NB4 (cell line): ENCODE measurements around the gene WDR86.

ENCODE experiments used
- DNase-seq: peaks from one replicate; pipeline ENCODE4 v3.0.0; 2010; ENCODE audit warnings: low read depth
- H3K4me3 ChIP-seq: one replicate; pipeline ENCODE4 v1.5.1; 2011; ENCODE audit warnings: mild to moderate bottlenecking, low read depth, low read length, moderate library complexity
- MYC ChIP-seq: IDR thresholded peaks from 2 replicates; pipeline ENCODE4 v1.6.1; 2011; ENCODE audit warnings: low read depth, low read length
- POLR2A ChIP-seq: IDR thresholded peaks from 2 replicates; pipeline ENCODE4 v1.6.1; 2011; ENCODE audit warnings: mild to moderate bottlenecking; ENCODE audit not compliant: insufficient read length; ENCODE audit errors: extremely low read depth
- TF ChIP-seq, protein P1 (sequence below): IDR thresholded peaks from one replicate; pipeline ENCODE4 v1.5.1; 2012; ENCODE audit warnings: low read depth, low read length
- TF ChIP-seq, protein P2 (sequence below): IDR thresholded peaks from 2 replicates; pipeline ENCODE4 v1.6.1; 2011; ENCODE audit warnings: low read depth, low read length

The WDR86 gene

GRCh38 chr7:151374726-151375125 is 35.1 kb downstream of the WDR86 start:
- TF ChIP-seq, protein P1, sequence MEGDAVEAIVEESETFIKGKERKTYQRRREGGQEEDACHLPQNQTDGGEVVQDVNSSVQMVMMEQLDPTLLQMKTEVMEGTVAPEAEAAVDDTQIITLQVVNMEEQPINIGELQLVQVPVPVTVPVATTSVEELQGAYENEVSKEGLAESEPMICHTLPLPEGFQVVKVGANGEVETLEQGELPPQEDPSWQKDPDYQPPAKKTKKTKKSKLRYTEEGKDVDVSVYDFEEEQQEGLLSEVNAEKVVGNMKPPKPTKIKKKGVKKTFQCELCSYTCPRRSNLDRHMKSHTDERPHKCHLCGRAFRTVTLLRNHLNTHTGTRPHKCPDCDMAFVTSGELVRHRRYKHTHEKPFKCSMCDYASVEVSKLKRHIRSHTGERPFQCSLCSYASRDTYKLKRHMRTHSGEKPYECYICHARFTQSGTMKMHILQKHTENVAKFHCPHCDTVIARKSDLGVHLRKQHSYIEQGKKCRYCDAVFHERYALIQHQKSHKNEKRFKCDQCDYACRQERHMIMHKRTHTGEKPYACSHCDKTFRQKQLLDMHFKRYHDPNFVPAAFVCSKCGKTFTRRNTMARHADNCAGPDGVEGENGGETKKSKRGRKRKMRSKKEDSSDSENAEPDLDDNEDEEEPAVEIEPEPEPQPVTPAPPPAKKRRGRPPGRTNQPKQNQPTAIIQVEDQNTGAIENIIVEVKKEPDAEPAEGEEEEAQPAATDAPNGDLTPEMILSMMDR: no peak
- TF ChIP-seq MYC (no peak), POLR2A (no peak)
- TF ChIP-seq, protein P2, sequence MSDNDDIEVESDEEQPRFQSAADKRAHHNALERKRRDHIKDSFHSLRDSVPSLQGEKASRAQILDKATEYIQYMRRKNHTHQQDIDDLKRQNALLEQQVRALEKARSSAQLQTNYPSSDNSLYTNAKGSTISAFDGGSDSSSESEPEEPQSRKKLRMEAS: no peak

DNA sequence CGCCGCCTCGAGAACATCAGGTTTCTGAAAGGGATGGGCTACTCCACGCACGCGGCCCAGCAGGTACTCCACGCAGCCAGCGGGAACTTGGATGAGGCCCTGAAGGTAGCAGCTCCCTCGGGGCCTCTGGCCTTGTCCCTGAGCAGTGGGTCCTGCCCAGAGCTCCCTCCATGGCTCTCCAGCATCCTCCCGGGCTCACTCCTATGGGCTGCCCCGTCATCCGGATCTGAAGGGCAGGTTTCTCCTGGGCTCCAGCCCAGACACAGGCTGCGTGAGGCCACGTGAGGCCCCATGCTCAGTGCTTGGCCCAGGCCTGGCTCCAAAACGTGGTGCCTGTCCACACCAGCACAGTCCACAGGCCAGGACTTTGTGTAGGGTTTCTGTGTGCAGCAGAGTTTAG is 35.7 kb downstream of the WDR86 start:
- no peak for DNase-seq
- TF ChIP-seq, protein P2: no peak
- TF ChIP-seq, protein P1: no peak
- TF ChIP-seq MYC: no peak
- TF ChIP-seq POLR2A: no peak
- H3K4me3 ChIP-seq: no peak overlapping the region

More at GRCh38 chr7:151374726-151375125, 35.1 kb downstream of the WDR86 start:
- no peak for DNase-seq
- H3K4me3 ChIP-seq: no peak overlapping the region

DNA sequence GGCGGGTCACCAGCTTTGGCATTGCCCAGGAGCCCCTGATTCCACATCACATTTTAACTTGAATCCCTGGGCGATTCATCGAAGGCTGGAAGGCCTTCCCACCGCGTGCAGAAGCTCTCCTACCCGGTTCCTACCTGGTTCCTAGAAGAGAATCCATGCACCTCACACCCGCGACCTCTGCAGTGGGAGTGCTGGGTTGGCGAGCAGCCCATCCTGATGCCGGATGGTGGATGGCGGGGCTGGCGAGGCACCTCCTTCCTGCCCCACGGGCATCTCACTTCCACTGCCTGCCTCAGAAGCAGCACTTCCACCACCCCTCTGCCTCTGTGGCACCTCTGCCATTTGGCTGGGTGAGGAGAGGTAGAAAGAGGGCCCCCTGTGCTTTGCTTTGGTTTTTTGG is 36.2 kb downstream of the WDR86 start:
- no peak for DNase-seq
- H3K4me3 ChIP-seq: no peak overlapping the region
- TF ChIP-seq, protein P1: no peak
- TF ChIP-seq MYC: no peak
- TF ChIP-seq, protein P2: no peak
- TF ChIP-seq POLR2A: no peak

GRCh38 chr7:151372612-151373265 is 37.1 kb downstream of the WDR86 start:
- TF ChIP-seq, protein P2: no peak
- H3K4me3 ChIP-seq: no peak overlapping the region
- no peak for DNase-seq

DNA sequence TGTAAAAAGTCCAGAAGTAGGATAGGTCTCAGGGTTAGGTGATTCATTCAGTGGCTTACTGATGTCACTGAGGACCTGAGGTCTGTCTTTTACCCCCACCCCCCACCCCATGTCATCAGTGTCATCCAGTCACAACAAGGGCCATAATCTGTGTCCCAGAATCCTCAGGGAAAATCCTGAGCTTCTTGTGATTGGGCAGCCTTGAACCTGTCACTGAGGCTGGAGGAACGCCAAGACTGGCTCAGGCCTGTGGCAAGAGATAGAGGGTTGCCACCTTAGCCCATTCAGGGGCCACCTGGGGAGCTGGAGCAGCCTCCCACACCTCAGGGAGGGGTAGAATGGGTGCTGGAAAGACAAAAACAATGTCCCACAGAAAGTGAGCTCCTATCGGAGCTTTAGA is 38.6 kb downstream of the WDR86 start:
- DNase-seq: no peak
- TF ChIP-seq, protein P2: no peak
- TF ChIP-seq, protein P1: no peak
- TF ChIP-seq POLR2A: no peak
- TF ChIP-seq MYC: no peak
- H3K4me3 ChIP-seq: no peak overlapping the region

DNA sequence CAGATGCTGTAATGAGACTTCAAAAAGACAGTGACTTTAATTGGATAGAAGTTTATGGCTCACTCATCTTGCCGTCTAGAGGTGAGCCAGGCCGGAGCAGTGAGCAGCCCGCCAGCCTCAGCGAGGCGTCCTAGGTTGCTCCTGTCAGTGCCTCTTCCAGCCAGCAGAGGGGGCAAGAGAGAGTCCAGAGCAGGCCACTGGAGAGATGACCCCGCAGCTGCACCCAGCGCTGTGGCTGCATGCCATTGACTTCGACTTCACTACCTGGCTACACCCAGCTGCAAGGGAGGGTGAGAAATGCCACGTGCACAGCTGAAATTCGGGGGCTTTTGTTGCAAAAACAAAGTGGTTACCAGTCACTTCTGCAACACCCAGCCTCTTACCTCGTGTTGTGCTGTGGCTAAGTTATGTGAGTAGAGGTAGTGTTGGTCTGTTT is 41.7 kb downstream of the WDR86 start:
- DNase-seq: peak; percentile 86
- TF ChIP-seq POLR2A: no peak
- TF ChIP-seq MYC: peak; percentile 55; the same call in 1 of the 2 replicates
- TF ChIP-seq, protein P2: peak; percentile 88
- TF ChIP-seq, protein P1: peak; percentile 93
- no peak overlapping the region for H3K4me3 ChIP-seq
